GM23338 (cell line): ENCODE measurements around the gene EZR. TPM values are rescaled to one million over a fixed set of nuclear protein-coding genes. Genes with fewer than 3 reads are reported as not detected.
"Not testable (repeated sequence)": the region's sequence is repeated elsewhere in the genome, so short reads cannot be mapped to it uniquely, and the experiment has no call there.

Experiments
- ATAC-seq: fragments of 200-7000 bp; cut with Tn5 transposase; 3 replicates; pipeline ENCODE4 v1.9.1; 2020
- DNase-seq: peaks from one replicate; pipeline ENCODE4 v3.0.0-alpha.2; 2015; ENCODE audit warnings: low spot score
- H2AFZ ChIP-seq: fragments of 200-600 bp; sonication (generic); 2 replicates; pipeline ENCODE4 v1.8.0; 2016; ENCODE audit warnings: antibody characterized with exemption, mild to moderate bottlenecking, moderate library complexity
- H3F3A ChIP-seq: fragments of 200-600 bp; sonication (generic); replicated peaks from 2 replicates; pipeline ENCODE4 v1.8.0; 2017; ENCODE audit warnings: antibody characterized with exemption, mixed run types, low read depth
- H3K27ac ChIP-seq: fragments of 200-600 bp; sonication (generic); 2 replicates; pipeline ENCODE4 v1.6.1; 2016; ENCODE audit warnings: low read depth
- H3K27me3 ChIP-seq: fragments of 200-600 bp; sonication (generic); 2 replicates; pipeline ENCODE4 v1.8.0; 2016; ENCODE audit warnings: mild to moderate bottlenecking, mixed run types, moderate library complexity; ENCODE audit not compliant: insufficient read depth
- H3K36me3 ChIP-seq: fragments of 200-600 bp; sonication (generic); 2 replicates; pipeline ENCODE4 v1.8.0; 2016; ENCODE audit warnings: mild to moderate bottlenecking; ENCODE audit not compliant: insufficient read depth
- H3K4me1 ChIP-seq: fragments of 200-600 bp; sonication (generic); 2 replicates; pipeline ENCODE4 v1.8.0; 2016; ENCODE audit warnings: mild to moderate bottlenecking, moderate library complexity; ENCODE audit not compliant: insufficient read depth
- H3K4me2 ChIP-seq: fragments of 200-600 bp; sonication (generic); 2 replicates; pipeline ENCODE4 v1.7.1; 2017; ENCODE audit warnings: mixed run types
- H3K4me3 ChIP-seq: fragments of 200-600 bp; sonication (generic); 2 replicates; pipeline ENCODE4 v1.6.1; 2016; ENCODE audit warnings: mixed run types
- H3K79me2 ChIP-seq: fragments of 200-600 bp; sonication (generic); replicated peaks from 2 replicates; pipeline ENCODE4 v1.8.0; 2017; ENCODE audit warnings: mild to moderate bottlenecking; ENCODE audit not compliant: insufficient read depth
- H3K9me2 ChIP-seq: fragments of 200-600 bp; sonication (generic); 2 replicates; pipeline ENCODE4 v1.8.0; 2017; ENCODE audit not compliant: insufficient read depth
- H4K20me1 ChIP-seq: fragments of 200-600 bp; sonication (generic); replicated peaks from 2 replicates; pipeline ENCODE4 v1.8.0; 2017; ENCODE audit warnings: mild to moderate bottlenecking; ENCODE audit not compliant: insufficient read depth
- H3K27ac Mint-ChIP-seq: 2 replicates; pipeline ENCODE4 v1.8.0; 2020; ENCODE audit warnings: inconsistent platforms, mild to moderate bottlenecking, moderate library complexity, mixed read lengths
- H3K27me3 Mint-ChIP-seq: 3 replicates; pipeline ENCODE4 v1.8.0; 2022; ENCODE audit warnings: low read depth, mild to moderate bottlenecking, moderate library complexity, mixed read lengths, inconsistent platforms; ENCODE audit not compliant: insufficient read depth, poor library complexity
- H3K36me3 Mint-ChIP-seq: 3 replicates; pipeline ENCODE4 v1.8.0; 2021; ENCODE audit warnings: low read depth, mild to moderate bottlenecking, inconsistent platforms, moderate library complexity, mixed read lengths
- H3K4me1 Mint-ChIP-seq: 3 replicates; pipeline ENCODE4 v1.8.0; 2020; ENCODE audit warnings: mild to moderate bottlenecking, inconsistent platforms, mixed read lengths
- H3K4me3 Mint-ChIP-seq: 3 replicates; pipeline ENCODE4 v1.8.0; 2021; ENCODE audit warnings: moderate library complexity, mild to moderate bottlenecking, inconsistent platforms, mixed read lengths
- H3K9me3 Mint-ChIP-seq: 3 replicates; pipeline ENCODE4 v1.8.0; 2020; ENCODE audit warnings: moderate library complexity, mild to moderate bottlenecking, inconsistent platforms, mixed read lengths
- CREB1 ChIP-seq: fragments of 250-450 bp; sonication (Bioruptor Pico); IDR thresholded peaks from 2 replicates; pipeline ENCODE4 v1.5.0; 2020; ENCODE audit warnings: low read depth, mild to moderate bottlenecking, moderate library complexity
- CTCF ChIP-seq, 2 experiments: fragments of 200-600 bp in 1 of 2; sonication (generic) in 1 of 2; conservative IDR thresholded peaks; 2 replicates each; pipeline versions ENCODE4 v1.5.1 to v1.6.1; 2016 to 2017; ENCODE audit warnings: antibody characterized with exemption in 2 of 2, low read depth in 2 of 2, mild to moderate bottlenecking in 2 of 2, moderate library complexity in 1 of 2
- EZH2 ChIP-seq: fragments of 200-600 bp; sonication (generic); IDR thresholded peaks from one replicate; pipeline ENCODE4 v1.8.0; 2017; ENCODE audit warnings: antibody characterized with exemption, mild to moderate bottlenecking, low read depth; ENCODE audit not compliant: unreplicated experiment
- EZH2phosphoT487 ChIP-seq: fragments of 200-600 bp; sonication (generic); IDR thresholded peaks from one replicate; pipeline ENCODE4 v1.8.1; 2018; ENCODE audit warnings: antibody characterized with exemption; ENCODE audit not compliant: unreplicated experiment
- JUNB ChIP-seq: IDR thresholded peaks from one replicate; pipeline ENCODE4 v1.6.1; 2016; ENCODE audit warnings: antibody characterized with exemption; ENCODE audit not compliant: unreplicated experiment
- REST ChIP-seq: IDR thresholded peaks from one replicate; pipeline ENCODE4 v1.6.1; 2018; ENCODE audit warnings: antibody characterized with exemption; ENCODE audit not compliant: unreplicated experiment
- STAT1 ChIP-seq: IDR thresholded peaks from one replicate; pipeline ENCODE4 v1.6.1; 2016; ENCODE audit warnings: antibody characterized with exemption; ENCODE audit not compliant: unreplicated experiment
- ZNF331 ChIP-seq: fragments of 250-450 bp; sonication (Bioruptor Pico); IDR thresholded peaks from 2 replicates; pipeline ENCODE4 v1.5.0; 2020; ENCODE audit warnings: low read depth, mild to moderate bottlenecking, moderate library complexity
- polyA plus RNA-seq: library from polyadenylated mRNA; unstranded; fragments of >200 nt; fragmentation: Nextera tagmentation; extraction: Ambion mirVana; gene quantifications from 2 replicates; pipeline ENCODE4 v1.2.1, GENCODE V29; 2016
- total RNA-seq: library from RNA; depleted of rRNA; stranded (reverse); fragments of >200 nt; shearing (Covaris generic); gene quantifications from 2 replicates; pipeline ENCODE4 v1.2.3, GENCODE V29; 2014

Gene EZR
- total and polyA plus RNA-seq, 2 experiments from 2014 or later = 199 to 208 TPM

GRCh38 chr6:158825038-158825950 is 6.1 kb upstream of the EZR start:
- peak overlapping the region; percentile 93 for H2AFZ ChIP-seq
- Mint-ChIP-seq H3K4me3 (no peak overlapping the region), H3K9me3 (peaks cover under 1% of the 10 kb centered on the region), H3K4me1 (peaks cover 13% of the 10 kb centered on the region), H3K27me3 (peaks cover 10% of the 10 kb centered on the region), H3K36me3 (peaks cover 3% of the 10 kb centered on the region; the same call in 1 of the 3 replicates), H3K27ac (no peak overlapping the region; the same call in 1 of the 2 replicates)
- H3K4me1 ChIP-seq = peaks cover 13% of the 10 kb centered on the region
- ATAC-seq (peak; percentile 21; the same call in 1 of the 3 replicates), DNase-seq (no peak)
- H3K27ac ChIP-seq = no peak overlapping the region
- H3K36me3 ChIP-seq = no peaks in the 10 kb centered on the region
- no peaks in the 10 kb centered on the region for H3K79me2 ChIP-seq
- no peak overlapping the region for H3K4me3 ChIP-seq
- H3K9me2 ChIP-seq = peaks cover under 1% of the 10 kb centered on the region; the same call in 1 of the 2 replicates
- TF ChIP-seq EZH2 (no peak), CREB1 (CRISPR knock-in tag) (no peak), ZNF331 (CRISPR knock-in tag) (no peak), STAT1 (no peak), CTCF (conservative IDR thresholded peaks at IDR 0.05; ENCODE audit: low read depth in 2 of 2) (no peak), EZH2phosphoT487 (no peak), JUNB (no peak), REST (no peak)
- peaks cover 4% of the 10 kb centered on the region; the same call in 1 of the 2 replicates for H3F3A ChIP-seq
- H3K27me3 ChIP-seq = peaks cover 4% of the 10 kb centered on the region
- no peak overlapping the region for H3K4me2 ChIP-seq
- H4K20me1 ChIP-seq = no peaks in the 10 kb centered on the region

GRCh38 chr6:158823616-158824015 is 4.4 kb upstream of the EZR start:
- peaks cover 13% of the 10 kb centered on the region for H3K4me1 Mint-ChIP-seq
- not testable (repeated sequence) for H3K4me2 ChIP-seq, H3K9me3 Mint-ChIP-seq, H3K4me3 ChIP-seq, H3K4me3 Mint-ChIP-seq, DNase-seq, H3K27ac Mint-ChIP-seq, H3K36me3 ChIP-seq, H3K27ac ChIP-seq, ATAC-seq, H3K9me2 ChIP-seq, H4K20me1 ChIP-seq, H3K79me2 ChIP-seq, H2AFZ ChIP-seq
- Histone ChIP-seq H3K27me3 (peaks cover 11% of the 10 kb centered on the region), H3F3A (peaks cover 10% of the 10 kb centered on the region), H3K4me1 (peaks cover 13% of the 10 kb centered on the region)
- peaks cover 11% of the 10 kb centered on the region for H3K36me3 Mint-ChIP-seq
- H3K27me3 Mint-ChIP-seq = peaks cover 15% of the 10 kb centered on the region
